Activated T-cell treated with anti-CD3 and anti-CD28 coated beads, Interleukin-2, amount 50 U/mL, for 24 hours (primary cell): Measurements from ENCODE around the gene MPRIP.
A peak's percentile ranks its signal among the peaks of the same experiment; 100 is the strongest.

ENCODE experiments used
- DNase-seq: peaks from one replicate; pipeline ENCODE4 v3.0.0-alpha.2; 2020
- H3K27ac Mint-ChIP-seq: 2 replicates; pipeline ENCODE4 v1.8.0; 2020; ENCODE audit warnings: mild to moderate bottlenecking, mixed read lengths
- H3K27me3 Mint-ChIP-seq: 2 replicates; pipeline ENCODE4 v1.8.0; 2020; ENCODE audit warnings: mixed read lengths
- H3K36me3 Mint-ChIP-seq: 2 replicates; pipeline ENCODE4 v1.8.0; 2020; ENCODE audit warnings: low read depth, mixed read lengths
- H3K4me1 Mint-ChIP-seq: 2 replicates; pipeline ENCODE4 v1.8.0; 2020; ENCODE audit warnings: low read depth, mixed read lengths
- H3K4me3 Mint-ChIP-seq: 2 replicates; pipeline ENCODE4 v1.8.0; 2020; ENCODE audit warnings: mild to moderate bottlenecking, moderate library complexity, mixed read lengths
- H3K9me3 Mint-ChIP-seq: 2 replicates; pipeline ENCODE4 v1.8.0; 2020; ENCODE audit warnings: mixed read lengths

MPRIP gene

DNA sequence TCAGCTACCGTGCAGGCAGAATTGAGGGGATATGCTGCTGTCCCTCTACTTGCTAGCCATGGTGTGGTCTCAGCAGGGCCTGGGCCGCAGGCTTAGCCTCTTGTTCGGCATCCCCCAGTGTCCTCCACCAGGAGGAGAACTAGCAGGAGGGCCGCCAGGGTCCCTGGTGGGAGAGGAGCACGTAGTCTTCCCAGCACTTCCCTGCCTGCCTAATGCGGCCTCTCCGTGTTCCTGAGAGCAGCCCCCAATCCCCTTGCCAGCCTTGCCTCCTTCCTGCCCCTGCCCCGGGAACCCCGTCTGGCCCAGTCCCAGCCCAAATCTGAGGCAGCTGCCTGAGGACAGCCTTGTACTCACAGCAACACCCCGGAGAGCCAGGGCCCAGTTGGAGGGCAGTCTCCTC lies 125.7 kb downstream of the MPRIP start:
- H3K4me3 Mint-ChIP-seq = no peak overlapping the region
- no peak for DNase-seq
- no peaks in the 10 kb centered on the region for H3K27me3 Mint-ChIP-seq
- H3K27ac Mint-ChIP-seq = peak overlapping the region; percentile 69
- H3K4me1 Mint-ChIP-seq = peaks cover 37% of the 10 kb centered on the region
- peaks cover 89% of the 10 kb centered on the region for H3K36me3 Mint-ChIP-seq
- H3K9me3 Mint-ChIP-seq = no peaks in the 10 kb centered on the region

DNA sequence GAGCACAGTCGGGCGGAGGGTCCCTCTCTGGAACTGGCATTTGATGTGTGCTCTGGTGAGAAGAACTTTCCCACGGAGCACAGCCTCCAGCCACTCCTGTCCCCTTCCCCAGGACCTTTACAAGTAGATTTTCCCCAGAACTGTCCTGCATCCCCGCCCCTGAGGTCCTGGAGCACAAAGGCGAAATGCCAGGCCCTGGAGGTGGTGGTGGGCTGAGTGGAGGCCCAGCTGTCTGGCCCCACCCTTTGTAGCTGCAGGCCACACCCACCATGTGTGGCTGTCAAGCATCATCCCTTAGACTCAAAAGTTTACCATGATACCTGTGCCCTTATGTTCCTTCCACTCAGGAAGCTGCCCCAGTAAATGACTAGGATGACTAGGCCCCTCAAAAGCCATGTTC lies 126.1 kb downstream of the MPRIP start:
- peaks cover 89% of the 10 kb centered on the region for H3K36me3 Mint-ChIP-seq
- DNase-seq = no peak
- no peaks in the 10 kb centered on the region for H3K9me3 Mint-ChIP-seq
- no peaks in the 10 kb centered on the region for H3K27me3 Mint-ChIP-seq
- H3K27ac Mint-ChIP-seq = peak overlapping the region; percentile 69
- no peak overlapping the region for H3K4me3 Mint-ChIP-seq
- H3K4me1 Mint-ChIP-seq = peaks cover 40% of the 10 kb centered on the region

DNA sequence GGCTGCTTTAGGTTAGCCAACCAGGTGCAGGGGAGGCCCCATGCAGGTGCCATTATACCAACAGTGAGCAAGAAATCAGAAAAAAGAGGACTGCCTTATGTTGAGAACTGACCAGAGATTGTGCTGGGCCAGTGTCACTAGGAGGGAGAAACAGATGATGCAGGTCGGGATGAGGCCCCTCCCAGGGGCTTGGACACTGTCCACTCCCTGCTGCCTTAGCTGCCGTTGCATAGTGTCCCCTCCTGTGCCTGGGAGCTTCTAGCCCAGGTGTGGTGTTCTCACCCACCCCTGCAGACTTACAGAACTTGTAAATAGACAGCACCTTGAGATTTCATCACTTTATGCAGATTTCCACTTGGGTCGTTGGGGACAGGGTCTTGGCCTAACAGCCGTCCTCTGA lies 127.1 kb downstream of the MPRIP start:
- H3K4me1 Mint-ChIP-seq = peaks cover 47% of the 10 kb centered on the region
- peak overlapping the region; percentile 59 for H3K27ac Mint-ChIP-seq
- H3K9me3 Mint-ChIP-seq = no peaks in the 10 kb centered on the region
- peaks cover 89% of the 10 kb centered on the region for H3K36me3 Mint-ChIP-seq
- no peaks in the 10 kb centered on the region for H3K27me3 Mint-ChIP-seq
- no peak overlapping the region for H3K4me3 Mint-ChIP-seq
- DNase-seq = no peak

DNA sequence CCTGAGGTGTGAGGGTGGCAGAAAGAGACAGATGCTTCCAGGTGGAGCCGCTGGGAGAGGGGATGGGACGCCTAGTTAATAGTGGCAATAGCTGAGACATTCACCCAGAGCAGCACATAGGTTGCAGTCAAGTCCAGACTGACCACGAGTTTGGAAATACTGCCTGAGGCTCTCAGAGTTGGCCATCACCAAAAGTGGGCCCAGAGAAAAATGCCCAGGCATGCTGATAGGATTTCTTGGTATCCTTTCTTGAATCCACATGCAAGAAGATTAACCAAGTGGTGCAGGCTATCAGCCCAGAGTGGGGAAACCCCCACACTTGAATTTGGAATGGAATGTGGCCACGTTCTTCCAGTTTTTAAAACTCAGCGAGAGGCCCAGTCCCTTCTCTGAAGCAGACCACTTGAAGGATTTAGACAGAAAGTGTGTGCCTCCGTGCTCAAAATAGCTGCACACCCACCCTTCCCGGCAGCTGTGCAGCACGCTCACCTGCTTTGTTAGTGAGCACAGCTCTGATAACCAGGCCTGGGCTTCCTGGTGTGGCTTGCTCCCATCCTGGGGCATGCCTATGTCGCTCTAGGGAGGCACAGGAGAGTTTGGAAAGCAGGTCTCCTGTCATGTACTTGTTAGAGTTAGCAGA lies 128.2 kb downstream of the MPRIP start:
- peaks cover 56% of the 10 kb centered on the region for H3K4me1 Mint-ChIP-seq
- no peaks in the 10 kb centered on the region for H3K9me3 Mint-ChIP-seq
- DNase-seq = no peak
- peak overlapping the region; percentile 87 for H3K27ac Mint-ChIP-seq
- peaks cover 88% of the 10 kb centered on the region for H3K36me3 Mint-ChIP-seq
- no peak overlapping the region for H3K4me3 Mint-ChIP-seq
- no peaks in the 10 kb centered on the region for H3K27me3 Mint-ChIP-seq

DNA sequence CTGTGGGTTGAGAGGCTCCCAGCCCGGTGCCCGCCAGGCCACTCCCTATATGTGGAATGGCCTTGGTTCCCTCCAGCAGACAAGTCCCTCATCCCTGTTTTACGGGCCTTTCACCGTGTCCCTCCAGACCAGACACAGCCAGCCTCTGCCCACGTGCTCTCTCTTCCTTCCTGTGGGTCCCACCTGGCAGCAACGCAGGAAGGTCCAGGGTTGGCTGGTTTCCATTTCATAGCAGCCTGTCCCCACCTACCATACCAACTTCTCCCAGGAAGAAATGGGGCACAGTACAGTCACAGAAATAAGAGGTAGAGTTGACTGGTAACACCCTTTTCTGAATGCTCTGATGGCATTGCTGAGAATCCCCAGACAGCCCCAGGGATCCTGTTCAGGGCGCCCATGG lies 128.9 kb downstream of the MPRIP start:
- no peak overlapping the region for H3K4me3 Mint-ChIP-seq
- peak overlapping the region; percentile 87 for H3K27ac Mint-ChIP-seq
- H3K27me3 Mint-ChIP-seq = no peaks in the 10 kb centered on the region
- no peaks in the 10 kb centered on the region for H3K9me3 Mint-ChIP-seq
- no peak for DNase-seq
- peaks cover 63% of the 10 kb centered on the region for H3K4me1 Mint-ChIP-seq
- H3K36me3 Mint-ChIP-seq = peaks cover 88% of the 10 kb centered on the region

DNA sequence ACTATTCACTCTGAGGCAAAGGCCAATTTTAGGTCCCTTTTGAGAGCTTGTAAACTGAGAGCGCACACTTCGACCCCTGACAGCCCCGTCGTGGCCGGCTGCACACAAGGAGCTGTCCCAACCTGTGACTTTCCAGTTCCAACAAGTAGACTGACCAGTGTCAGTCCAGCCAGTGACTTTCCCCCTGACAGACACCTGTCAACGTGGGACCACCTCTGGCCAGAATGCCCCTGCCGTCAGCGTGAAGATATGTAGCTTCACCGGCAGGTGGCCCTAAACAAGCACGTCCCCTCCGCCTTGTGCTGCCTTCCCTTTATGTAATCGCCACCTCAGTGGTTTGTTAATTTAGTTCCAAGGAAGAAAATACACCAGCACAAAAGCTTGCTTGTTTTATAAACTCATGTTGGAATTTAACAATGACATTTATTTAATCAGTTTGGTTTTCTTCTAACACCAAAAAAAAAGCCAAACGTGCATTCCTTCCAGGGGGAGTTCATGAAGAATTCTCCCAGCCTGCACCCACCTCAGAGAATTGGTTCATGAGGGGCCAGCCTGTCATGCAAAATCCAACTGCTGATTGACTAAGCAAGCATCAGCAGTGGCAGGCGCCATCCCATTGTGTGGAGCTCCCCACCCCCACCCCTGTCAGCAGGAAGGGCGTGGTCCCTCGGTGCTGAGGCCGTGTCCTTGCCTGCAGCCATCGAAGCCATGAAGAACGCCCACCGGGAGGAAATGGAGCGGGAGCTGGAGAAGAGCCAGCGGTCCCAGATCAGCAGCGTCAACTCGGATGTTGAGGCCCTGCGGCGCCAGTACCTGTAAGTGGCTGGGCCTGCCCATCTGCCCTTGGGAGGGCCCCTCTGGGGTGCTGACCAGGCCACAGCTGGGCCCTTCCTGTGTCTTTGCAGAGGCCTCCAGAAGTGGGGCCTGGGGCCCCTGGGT lies 130.0 kb downstream of the MPRIP start:
- Mint-ChIP-seq H3K9me3 (no peaks in the 10 kb centered on the region), H3K36me3 (peaks cover 91% of the 10 kb centered on the region), H3K27me3 (no peaks in the 10 kb centered on the region), H3K4me3 (no peak overlapping the region), H3K4me1 (peaks cover 74% of the 10 kb centered on the region), H3K27ac (peak overlapping the region; percentile 83)
- DNase-seq = no peak

DNA sequence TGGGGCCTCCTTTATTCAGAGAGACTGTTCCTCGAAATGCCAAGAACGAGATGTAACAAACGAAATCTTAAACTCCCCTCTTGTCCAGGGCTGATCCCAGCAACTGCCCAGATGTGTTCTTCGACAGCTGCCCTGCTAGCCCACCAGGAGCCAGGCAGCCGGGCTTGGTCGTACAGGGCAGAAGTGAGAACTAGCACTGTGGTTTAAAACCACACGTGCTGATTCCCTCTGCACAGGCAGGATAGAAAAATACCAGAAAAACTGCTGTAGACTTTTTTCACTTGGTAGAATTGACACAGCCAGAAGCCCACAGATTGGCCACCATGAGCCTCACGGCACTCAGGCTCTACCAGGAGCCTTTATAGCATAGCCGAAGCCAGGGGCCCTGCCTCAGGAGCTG lies 130.7 kb downstream of the MPRIP start:
- Mint-ChIP-seq H3K4me3 (no peak overlapping the region), H3K27ac (peak overlapping the region; percentile 83), H3K9me3 (no peaks in the 10 kb centered on the region), H3K27me3 (no peaks in the 10 kb centered on the region), H3K4me1 (peaks cover 80% of the 10 kb centered on the region), H3K36me3 (peaks cover 90% of the 10 kb centered on the region)
- DNase-seq = no peak

DNA sequence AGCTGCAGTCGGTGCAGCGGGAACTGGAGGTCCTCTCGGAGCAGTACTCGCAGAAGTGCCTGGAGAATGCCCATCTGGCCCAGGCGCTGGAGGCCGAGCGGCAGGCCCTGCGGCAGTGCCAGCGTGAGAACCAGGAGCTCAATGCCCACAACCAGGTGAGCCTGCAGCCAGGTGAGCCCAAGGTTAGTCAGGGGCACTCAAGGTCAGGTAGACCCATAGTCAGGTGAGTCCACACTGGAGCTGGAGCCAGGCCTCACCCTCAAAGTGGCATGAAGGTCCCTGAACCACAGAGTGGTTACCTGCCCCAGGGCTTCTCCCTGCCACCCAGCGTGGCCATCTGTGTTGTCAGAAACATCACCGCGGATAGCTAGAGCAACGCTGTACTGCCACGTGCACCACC lies 131.7 kb downstream of the MPRIP start:
- H3K36me3 Mint-ChIP-seq = peaks cover 89% of the 10 kb centered on the region
- DNase-seq = no peak
- peak overlapping the region; percentile 83 for H3K27ac Mint-ChIP-seq
- no peak overlapping the region for H3K4me3 Mint-ChIP-seq
- H3K27me3 Mint-ChIP-seq = no peaks in the 10 kb centered on the region
- H3K9me3 Mint-ChIP-seq = no peaks in the 10 kb centered on the region
- peaks cover 78% of the 10 kb centered on the region for H3K4me1 Mint-ChIP-seq

DNA sequence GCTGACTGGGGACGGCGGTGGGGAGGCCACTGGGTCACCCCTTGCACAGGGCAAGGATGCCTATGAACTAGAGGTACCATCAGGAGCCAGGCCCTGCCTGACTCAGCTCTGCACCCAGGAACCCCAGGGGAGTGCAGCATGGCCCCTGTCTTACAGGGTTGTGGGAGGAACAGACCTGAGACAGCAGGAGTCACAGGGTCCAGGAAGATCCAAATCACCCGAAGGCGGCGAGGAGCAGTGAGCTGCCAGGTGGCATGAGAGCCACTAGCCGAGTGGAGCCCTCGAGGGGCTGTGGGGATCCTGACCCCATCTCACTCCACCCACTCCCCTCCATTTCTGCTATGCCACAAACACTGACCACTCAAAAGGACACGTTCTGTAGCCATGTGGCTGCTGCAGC lies 133.1 kb downstream of the MPRIP start:
- H3K9me3 Mint-ChIP-seq = no peaks in the 10 kb centered on the region
- DNase-seq = no peak
- no peaks in the 10 kb centered on the region for H3K27me3 Mint-ChIP-seq
- H3K27ac Mint-ChIP-seq = peak overlapping the region; percentile 47
- no peak overlapping the region for H3K4me3 Mint-ChIP-seq
- H3K4me1 Mint-ChIP-seq = peaks cover 78% of the 10 kb centered on the region
- H3K36me3 Mint-ChIP-seq = peaks cover 93% of the 10 kb centered on the region

DNA sequence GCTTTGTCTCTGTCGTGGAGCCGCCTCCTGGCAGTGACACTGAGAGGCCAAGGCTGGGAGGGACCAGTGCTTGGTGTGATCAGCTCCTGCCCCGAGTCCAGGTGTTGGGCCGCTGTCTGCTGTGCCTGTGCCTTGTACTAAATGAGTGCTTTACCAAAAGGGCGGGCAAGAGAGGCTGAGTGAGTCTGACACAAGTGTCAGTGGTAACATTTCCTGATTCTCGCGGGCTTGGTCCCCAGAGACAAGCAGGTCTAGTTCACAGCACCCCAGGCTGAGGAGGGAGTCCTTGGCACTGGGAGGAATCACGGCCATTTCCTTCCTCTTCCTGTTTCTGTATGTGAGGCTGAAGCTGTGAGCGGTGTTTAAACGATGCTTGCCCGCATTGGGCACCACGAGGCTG lies 133.7 kb downstream of the MPRIP start:
- H3K27ac Mint-ChIP-seq = peak overlapping the region; percentile 80
- peaks cover 95% of the 10 kb centered on the region for H3K36me3 Mint-ChIP-seq
- peak overlapping the region; percentile 13 for H3K4me3 Mint-ChIP-seq
- peaks cover 78% of the 10 kb centered on the region for H3K4me1 Mint-ChIP-seq
- no peaks in the 10 kb centered on the region for H3K9me3 Mint-ChIP-seq
- DNase-seq = no peak
- no peaks in the 10 kb centered on the region for H3K27me3 Mint-ChIP-seq

DNA sequence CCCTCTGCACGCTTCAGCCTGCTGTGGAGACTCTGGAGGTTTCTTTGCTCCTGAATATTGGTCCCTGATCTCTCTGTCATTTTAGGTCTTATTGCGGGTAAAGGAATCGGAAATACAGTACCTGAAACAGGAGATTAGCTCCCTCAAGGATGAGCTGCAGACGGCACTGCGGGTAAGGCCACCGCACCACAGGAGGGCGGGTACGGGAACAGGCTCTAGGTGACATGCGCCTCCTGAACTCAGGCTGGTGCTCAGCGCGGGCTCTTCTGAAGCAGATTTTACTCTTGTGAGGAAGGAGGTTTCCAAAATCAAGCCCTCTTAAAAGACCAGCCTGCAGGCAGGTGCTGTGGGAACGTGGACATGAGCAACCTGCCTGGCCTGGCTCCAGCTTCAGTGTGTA lies 134.1 kb downstream of the MPRIP start:
- DNase-seq = no peak
- H3K4me3 Mint-ChIP-seq = peak overlapping the region; percentile 13
- H3K4me1 Mint-ChIP-seq = peaks cover 77% of the 10 kb centered on the region
- H3K36me3 Mint-ChIP-seq = peaks cover 95% of the 10 kb centered on the region
- H3K9me3 Mint-ChIP-seq = no peaks in the 10 kb centered on the region
- H3K27ac Mint-ChIP-seq = peak overlapping the region; percentile 80
- H3K27me3 Mint-ChIP-seq = no peaks in the 10 kb centered on the region

DNA sequence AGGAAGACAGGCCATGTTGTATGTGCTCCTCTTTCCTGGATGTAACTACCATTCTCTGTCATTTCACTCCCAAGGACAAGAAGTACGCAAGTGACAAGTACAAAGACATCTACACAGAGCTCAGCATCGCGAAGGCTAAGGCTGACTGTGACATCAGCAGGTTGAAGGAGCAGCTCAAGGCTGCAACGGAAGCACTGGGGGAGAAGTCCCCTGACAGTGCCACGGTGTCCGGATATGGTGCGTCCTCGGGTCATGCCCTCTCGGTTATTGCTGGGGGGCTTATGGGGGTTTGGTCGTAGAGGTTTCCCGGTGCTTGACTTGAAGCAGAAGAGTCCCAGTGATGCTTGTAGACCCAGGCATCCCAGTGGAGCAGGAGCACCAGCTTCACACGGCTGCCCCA lies 134.9 kb downstream of the MPRIP start:
- Mint-ChIP-seq H3K4me3 (peak overlapping the region; percentile 32), H3K27me3 (no peaks in the 10 kb centered on the region), H3K4me1 (peaks cover 82% of the 10 kb centered on the region), H3K27ac (peak overlapping the region; percentile 99), H3K36me3 (peaks cover 95% of the 10 kb centered on the region), H3K9me3 (no peaks in the 10 kb centered on the region)
- no peak for DNase-seq

DNA sequence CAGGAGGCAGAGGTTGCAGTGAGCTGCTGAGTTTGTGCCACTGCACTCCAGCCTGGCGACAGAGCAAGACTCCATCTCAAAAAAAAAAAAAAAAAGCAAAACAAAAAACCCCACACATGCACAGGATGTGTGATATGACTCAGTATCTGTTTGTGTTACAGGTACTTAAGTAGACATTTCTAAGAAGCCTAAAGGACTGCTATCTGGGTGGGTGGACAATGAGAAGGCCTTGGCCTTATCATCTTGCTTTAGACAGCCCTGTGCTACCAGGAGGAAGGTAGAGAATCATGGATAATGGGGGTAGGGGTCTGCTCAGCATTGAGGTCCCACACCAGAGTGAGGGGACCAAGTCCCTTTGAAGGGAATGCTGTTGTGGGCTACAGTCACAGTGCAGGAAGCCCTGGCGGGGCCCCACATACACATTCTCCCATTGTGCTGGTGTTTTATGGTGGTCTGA lies 137.1 kb downstream of the MPRIP start:
- H3K27ac Mint-ChIP-seq = peak overlapping the region; percentile 99
- H3K9me3 Mint-ChIP-seq = no peaks in the 10 kb centered on the region
- peaks cover 90% of the 10 kb centered on the region for H3K36me3 Mint-ChIP-seq
- peak overlapping the region; percentile 66 for H3K4me3 Mint-ChIP-seq
- DNase-seq = peak; percentile 63
- H3K4me1 Mint-ChIP-seq = peaks cover 89% of the 10 kb centered on the region
- no peaks in the 10 kb centered on the region for H3K27me3 Mint-ChIP-seq

DNA sequence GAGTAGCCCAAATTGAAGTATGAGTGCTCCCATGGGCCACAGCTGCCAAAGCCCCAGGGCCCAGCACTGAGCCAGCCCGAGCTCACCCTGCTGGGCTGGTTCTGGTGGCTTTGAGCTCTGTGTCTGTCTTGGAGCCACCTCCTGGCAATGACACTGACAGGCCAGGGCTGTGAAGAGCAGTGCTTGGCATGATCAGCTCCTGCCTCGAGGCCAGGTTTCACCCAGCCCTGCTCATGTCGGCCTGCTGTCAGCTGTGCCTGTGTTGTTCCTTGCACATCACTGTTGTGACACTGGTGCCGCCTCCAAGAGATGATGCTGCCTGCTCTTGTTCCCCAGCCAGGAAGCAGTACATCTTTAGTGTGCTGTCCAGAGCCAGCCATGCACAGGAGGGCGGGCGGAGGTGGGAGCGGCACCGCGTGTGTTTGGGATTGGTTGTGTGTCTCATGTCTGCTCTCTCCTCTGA lies 137.9 kb downstream of the MPRIP start:
- peak overlapping the region; percentile 99 for H3K27ac Mint-ChIP-seq
- H3K4me1 Mint-ChIP-seq = peaks cover 91% of the 10 kb centered on the region
- DNase-seq = no peak
- no peaks in the 10 kb centered on the region for H3K9me3 Mint-ChIP-seq
- peaks cover 91% of the 10 kb centered on the region for H3K36me3 Mint-ChIP-seq
- H3K4me3 Mint-ChIP-seq = peak overlapping the region; percentile 66
- H3K27me3 Mint-ChIP-seq = no peaks in the 10 kb centered on the region
